Measurements from ENCODE around the gene NEMP1.

DNA sequence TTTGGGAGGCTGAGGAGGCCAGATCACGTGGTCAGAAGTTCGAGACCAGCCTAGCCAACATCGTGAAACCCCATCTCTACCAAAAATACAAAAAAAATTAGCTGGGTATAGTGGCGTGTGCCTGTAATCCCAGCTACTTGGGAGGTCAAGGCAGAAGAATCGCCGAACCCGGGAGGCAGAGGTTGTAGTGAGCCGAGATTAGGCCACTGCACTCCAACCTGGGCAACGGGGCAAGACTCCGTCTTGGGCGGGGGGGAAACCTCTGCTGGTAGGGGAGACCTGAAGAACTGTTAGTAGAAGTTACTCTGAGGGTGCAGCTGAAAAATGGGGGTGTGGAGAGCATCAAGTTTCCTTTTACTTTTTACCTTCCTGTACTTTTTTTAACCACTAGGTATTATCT lies 47.5 kb upstream of the NEMP1 start:
- TF ChIP-seq EZH2 (IDR thresholded peaks at IDR 0.05), result no peak
- no peak for TF ChIP-seq POLR2AphosphoS5 (IDR thresholded peaks at IDR 0.05; ENCODE audit: borderline replicate concordance, low read depth, low read length)
- no peak for TF ChIP-seq FOXP2 (optimal IDR thresholded peaks at IDR 0.05; ENCODE audit: control extremely low read depth, extremely low read length, insufficient read depth)
